Choroid plexus epithelial cell (primary cell): Measurements from ENCODE around the gene DPH7.
"Not testable (repeated sequence)": the region's sequence is repeated elsewhere in the genome, so short reads cannot be mapped to it uniquely, and the experiment has no call there.

ENCODE experiments used
- DNase-seq: peaks from one replicate; pipeline ENCODE4 v3.0.0-alpha.2; 2010; ENCODE audit warnings: low read depth
- H3K4me3 ChIP-seq: 2 replicates; pipeline ENCODE4 v1.5.1; 2011; ENCODE audit warnings: low read depth, mild to moderate bottlenecking, control low read depth, low read length, moderate library complexity
- TF ChIP-seq, protein P1 (sequence below): conservative IDR thresholded peaks from 2 replicates; pipeline ENCODE4 v1.5.1; 2011; ENCODE audit warnings: low read depth, mild to moderate bottlenecking, control low read depth, inconsistent platforms, low read length, moderate library complexity

DPH7 gene

DNA sequence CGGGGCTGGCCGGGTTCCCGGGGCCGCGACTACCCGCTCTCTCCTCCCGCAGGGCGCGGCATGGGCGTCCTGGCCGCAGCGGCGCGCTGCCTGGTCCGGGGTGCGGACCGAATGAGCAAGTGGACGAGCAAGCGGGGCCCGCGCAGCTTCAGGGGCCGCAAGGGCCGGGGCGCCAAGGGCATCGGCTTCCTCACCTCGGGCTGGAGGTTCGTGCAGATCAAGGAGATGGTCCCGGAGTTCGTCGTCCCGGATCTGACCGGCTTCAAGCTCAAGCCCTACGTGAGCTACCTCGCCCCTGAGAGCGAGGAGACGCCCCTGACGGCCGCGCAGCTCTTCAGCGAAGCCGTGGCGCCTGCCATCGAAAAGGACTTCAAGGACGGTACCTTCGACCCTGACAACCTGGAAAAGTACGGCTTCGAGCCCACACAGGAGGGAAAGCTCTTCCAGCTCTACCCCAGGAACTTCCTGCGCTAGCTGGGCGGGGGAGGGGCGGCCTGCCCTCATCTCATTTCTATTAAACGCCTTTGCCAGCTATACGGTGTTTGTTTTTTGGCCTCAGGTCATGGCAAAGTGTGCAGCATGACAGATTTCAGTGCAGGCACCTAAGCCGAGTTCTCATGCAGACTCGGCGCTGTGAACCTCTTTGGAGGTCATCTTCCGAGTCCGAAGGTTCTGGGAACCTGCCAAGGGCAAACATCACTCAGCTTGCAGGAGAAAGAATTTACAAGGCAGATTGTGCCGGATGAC is 26.5 kb downstream of the DPH7 start:
- DNase-seq = peak; percentile 16
- TF ChIP-seq, protein P1, sequence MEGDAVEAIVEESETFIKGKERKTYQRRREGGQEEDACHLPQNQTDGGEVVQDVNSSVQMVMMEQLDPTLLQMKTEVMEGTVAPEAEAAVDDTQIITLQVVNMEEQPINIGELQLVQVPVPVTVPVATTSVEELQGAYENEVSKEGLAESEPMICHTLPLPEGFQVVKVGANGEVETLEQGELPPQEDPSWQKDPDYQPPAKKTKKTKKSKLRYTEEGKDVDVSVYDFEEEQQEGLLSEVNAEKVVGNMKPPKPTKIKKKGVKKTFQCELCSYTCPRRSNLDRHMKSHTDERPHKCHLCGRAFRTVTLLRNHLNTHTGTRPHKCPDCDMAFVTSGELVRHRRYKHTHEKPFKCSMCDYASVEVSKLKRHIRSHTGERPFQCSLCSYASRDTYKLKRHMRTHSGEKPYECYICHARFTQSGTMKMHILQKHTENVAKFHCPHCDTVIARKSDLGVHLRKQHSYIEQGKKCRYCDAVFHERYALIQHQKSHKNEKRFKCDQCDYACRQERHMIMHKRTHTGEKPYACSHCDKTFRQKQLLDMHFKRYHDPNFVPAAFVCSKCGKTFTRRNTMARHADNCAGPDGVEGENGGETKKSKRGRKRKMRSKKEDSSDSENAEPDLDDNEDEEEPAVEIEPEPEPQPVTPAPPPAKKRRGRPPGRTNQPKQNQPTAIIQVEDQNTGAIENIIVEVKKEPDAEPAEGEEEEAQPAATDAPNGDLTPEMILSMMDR = no peak
- H3K4me3 ChIP-seq = peak overlapping the region; percentile 90

DNA sequence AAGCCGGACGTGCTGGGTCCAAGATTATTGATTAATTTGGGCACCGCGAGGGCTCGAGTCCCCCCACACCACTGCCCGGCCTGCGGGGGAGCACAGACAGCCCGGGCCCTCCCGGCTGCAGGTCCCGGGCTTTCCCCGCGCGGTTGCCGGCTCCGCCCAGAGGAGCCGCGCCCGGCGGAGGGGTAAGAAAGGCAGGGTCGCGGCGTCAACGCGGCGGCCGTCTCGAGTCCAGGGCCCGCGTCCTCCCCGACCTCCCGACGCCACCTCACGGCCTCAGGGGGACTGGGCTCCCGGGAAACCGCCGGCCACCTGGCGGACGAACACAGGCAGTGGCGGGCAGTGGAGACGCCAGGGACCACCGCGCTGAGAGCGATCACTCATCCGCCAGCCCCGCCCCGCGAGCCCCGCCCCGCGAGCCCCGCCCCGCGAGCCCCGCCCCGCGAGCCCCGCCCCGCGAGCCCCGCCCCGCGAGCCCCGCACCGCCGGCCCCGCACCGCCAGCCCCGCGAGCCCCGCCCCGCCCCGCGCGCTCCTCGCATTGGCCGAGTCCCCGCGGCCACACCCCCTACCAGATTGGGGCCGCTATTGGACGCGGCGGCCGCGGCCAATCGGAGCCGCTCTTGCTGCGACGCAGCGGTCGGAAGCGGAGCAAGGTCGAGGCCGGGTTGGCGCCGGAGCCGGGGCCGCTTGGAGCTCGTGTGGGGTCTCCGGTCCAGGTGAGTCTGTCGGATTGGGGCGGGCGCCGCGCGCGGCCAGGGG is 27.3 kb downstream of the DPH7 start, which contains the start of gene MRPL41:
Gene MRPL41 (plus strand): TSS at position 616 of the 758 bp plus-strand sequence. CDS start 203 bp downstream, outside the sequence.
- TF ChIP-seq, protein P1 = peak; percentile 52
- H3K4me3 ChIP-seq = peak within 1 kb of the TSS; percentile 90
- peak; percentile 86 for DNase-seq

DNA sequence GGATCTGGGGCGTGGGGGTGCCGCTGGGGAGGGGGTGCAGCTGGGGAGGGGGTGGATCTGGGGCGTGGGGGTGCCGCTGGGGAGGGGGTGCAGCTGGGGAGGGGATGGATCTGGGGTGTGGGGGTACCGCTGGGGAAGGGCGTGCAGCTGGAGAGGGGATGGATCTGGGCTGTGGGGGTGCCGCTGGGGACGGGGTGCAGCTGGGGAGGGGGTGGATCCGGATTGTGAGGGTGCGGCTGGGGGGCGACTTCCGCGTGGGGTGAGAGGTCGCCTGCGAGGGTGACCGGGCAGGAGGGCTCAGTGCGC is 27.8 kb downstream of the DPH7 start:
- peak overlapping the region; percentile 70 for H3K4me3 ChIP-seq
- DNase-seq = not testable (repeated sequence)

DNA sequence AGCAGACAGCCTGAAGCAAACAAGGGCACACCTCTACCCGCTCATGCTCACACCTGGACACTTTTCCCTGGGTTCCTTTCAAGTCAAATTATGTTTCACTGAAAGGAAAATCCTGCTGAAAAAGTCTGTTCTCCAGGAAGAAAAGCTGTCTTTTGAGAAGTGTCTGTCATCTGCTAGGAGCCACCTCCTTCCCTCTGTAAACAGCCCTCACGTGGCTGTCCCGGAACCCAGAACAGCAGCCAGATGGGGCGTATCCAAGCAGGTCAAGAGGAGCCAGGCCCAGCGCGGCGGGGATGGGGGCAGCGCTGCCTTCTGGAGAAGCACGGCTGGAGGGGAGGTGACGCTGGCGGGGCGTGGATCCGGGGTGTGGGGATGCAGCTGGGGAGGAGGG is 28.5 kb downstream of the DPH7 start, which contains the start of gene PNPLA7:
Gene PNPLA7 (minus strand): TSS at position 172 of the 391 bp plus-strand sequence. CDS start 205 bp downstream, outside the sequence.
- DNase-seq = peak; percentile 85
- TF ChIP-seq, protein P1 = no peak
- H3K4me3 ChIP-seq = peak within 1 kb of the TSS; percentile 70

DNA sequence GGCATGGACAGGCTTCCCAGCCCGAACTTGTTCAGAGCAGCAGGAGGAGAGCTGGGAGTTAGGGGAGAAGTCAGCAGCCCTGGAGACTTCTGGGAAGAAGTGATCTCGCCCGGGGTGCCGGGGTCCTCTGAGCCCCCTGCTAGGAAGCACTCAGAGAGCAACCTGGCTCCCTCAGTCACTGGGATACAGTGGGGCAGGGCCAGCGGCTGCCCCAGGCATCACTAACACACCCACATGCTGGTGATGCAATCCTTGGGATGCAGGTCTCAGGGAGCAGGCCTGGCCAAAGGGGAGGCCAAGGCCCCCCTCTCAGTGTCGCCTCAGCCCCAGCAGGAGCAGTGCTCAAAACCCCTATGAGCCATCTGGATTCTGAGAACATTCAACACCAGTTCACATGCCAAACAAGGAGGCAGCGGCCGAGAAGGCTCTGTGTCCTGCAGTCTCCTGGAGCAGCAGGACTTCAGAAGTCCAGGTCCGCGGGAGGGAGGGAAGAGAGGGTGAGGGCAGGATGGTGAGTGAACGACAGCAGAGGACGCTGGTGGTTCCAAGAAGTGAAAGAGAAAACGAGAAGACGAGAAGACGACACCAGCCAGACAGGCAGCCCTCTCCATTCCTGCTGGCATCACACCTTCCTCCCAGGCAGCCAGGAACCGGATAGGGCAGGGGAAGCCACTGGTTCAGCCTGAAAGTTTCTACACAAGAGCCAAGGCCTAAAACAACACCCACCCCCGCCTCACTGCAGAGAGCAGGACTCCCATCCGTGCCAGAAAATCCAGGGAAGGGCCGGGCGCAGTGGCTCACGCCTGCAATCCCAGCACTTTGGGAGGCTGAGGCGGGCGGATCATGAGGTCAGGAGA is 30.8 kb downstream of the DPH7 start:
- no peak overlapping the region for H3K4me3 ChIP-seq
- DNase-seq = no peak
- TF ChIP-seq, protein P1 = no peak

DNA sequence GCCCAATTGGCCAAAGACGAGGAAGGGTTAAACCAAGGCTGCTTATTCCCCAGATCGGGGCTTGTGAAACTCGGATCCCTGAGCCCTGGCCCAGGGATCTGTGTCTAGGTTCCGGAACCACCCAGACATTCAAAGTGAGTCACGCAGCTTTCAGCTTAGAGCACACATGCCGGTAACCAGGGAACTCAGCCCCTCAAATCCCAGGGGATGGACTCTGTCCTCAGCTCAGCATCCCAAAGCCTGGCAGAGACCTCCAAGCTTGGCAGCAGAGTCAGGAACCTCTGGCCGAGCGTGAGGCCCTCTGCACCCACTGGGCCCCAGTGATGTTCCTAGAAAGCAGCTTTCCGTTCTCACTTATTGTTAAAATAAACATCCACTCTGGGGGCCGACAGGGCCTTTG is 33.6 kb downstream of the DPH7 start:
- TF ChIP-seq, protein P1 = no peak
- peak; percentile 73 for DNase-seq
- no peak overlapping the region for H3K4me3 ChIP-seq
